Activated naive CD4-positive, alpha-beta T cell treated with anti-CD3 and anti-CD28 coated beads, Interleukin-2, amount 10 ng/mL, durations not matched to agents 7 days and 5 days (primary cell): ENCODE results near the gene GPRASP1.
"Not testable (repeated sequence)": the region's sequence is repeated elsewhere in the genome, so short reads cannot be mapped to it uniquely, and the experiment has no call there.

Experiments used
- CTCF ChIA-PET: fragments of 350-600 bp; sonication (Branson Sonifier 250); formaldehyde crosslinking; loops from one replicate; lab custom pipeline; 2021; ENCODE audit warnings: antibody characterized with exemption; lab: Charles Lee
- DNase-seq: peaks from one replicate; pipeline ENCODE4 v3.0.0-alpha.2; 2020
- H3K27ac Mint-ChIP-seq: one replicate; pipeline ENCODE4 v1.8.0; 2021; ENCODE audit warnings: mild to moderate bottlenecking, moderate library complexity, mixed read lengths
- H3K27me3 Mint-ChIP-seq: one replicate; pipeline ENCODE4 v1.8.0; 2021; ENCODE audit warnings: mild to moderate bottlenecking, mixed read lengths
- H3K36me3 Mint-ChIP-seq: one replicate; pipeline ENCODE4 v1.8.0; 2021; ENCODE audit warnings: mixed read lengths
- H3K4me1 Mint-ChIP-seq: one replicate; pipeline ENCODE4 v1.8.0; 2021; ENCODE audit warnings: mixed read lengths
- H3K4me3 Mint-ChIP-seq: one replicate; pipeline ENCODE4 v1.8.0; 2021; ENCODE audit warnings: mild to moderate bottlenecking, moderate library complexity, mixed read lengths
- H3K9me3 Mint-ChIP-seq: one replicate; pipeline ENCODE4 v1.8.0; 2021; ENCODE audit warnings: mixed read lengths

GPRASP1 gene

GRCh38 chrX:102669526-102669925, 18.2 kb downstream of the GPRASP1 start:
- CTCF ChIA-PET, result no interaction called here
- Mint-ChIP-seq H3K4me1 (peaks cover 3% of the 10 kb centered on the region), H3K9me3 (peaks cover 22% of the 10 kb centered on the region), H3K36me3 (peaks cover 2% of the 10 kb centered on the region), H3K27me3 (no peaks in the 10 kb centered on the region), H3K4me3 (no peak overlapping the region), H3K27ac (no peak overlapping the region)
- no peak for DNase-seq

GRCh38 chrX:102672856-102673255, 21.6 kb downstream of the GPRASP1 start:
- no peak overlapping the region for H3K4me3 Mint-ChIP-seq
- DNase-seq, result no peak
- H3K4me1 Mint-ChIP-seq, result no peaks in the 10 kb centered on the region
- CTCF ChIA-PET, result no interaction called here
- H3K36me3 Mint-ChIP-seq, result no peaks in the 10 kb centered on the region
- H3K9me3 Mint-ChIP-seq, result peaks cover 3% of the 10 kb centered on the region
- no peak overlapping the region for H3K27ac Mint-ChIP-seq
- H3K27me3 Mint-ChIP-seq, result no peaks in the 10 kb centered on the region

GRCh38 chrX:102677479-102677878, 26.2 kb downstream of the GPRASP1 start:
- DNase-seq, H3K27ac Mint-ChIP-seq, H3K36me3 Mint-ChIP-seq, H3K4me1 Mint-ChIP-seq, H3K27me3 Mint-ChIP-seq, CTCF ChIA-PET, H3K4me3 Mint-ChIP-seq, H3K9me3 Mint-ChIP-seq: not testable (repeated sequence)

- H3K4me1 Mint-ChIP-seq, result no peaks in the 10 kb centered on the region
- DNase-seq, result no peak
- CTCF ChIA-PET, result no interaction called here
- H3K9me3 Mint-ChIP-seq, result peaks cover 5% of the 10 kb centered on the region
- no peak overlapping the region for H3K4me3 Mint-ChIP-seq
- no peaks in the 10 kb centered on the region for H3K27me3 Mint-ChIP-seq
- H3K36me3 Mint-ChIP-seq, result no peaks in the 10 kb centered on the region
- no peak overlapping the region for H3K27ac Mint-ChIP-seq
Observed at GRCh38 chrX:102684772-102685520, 33.7 kb downstream of the GPRASP1 start.

- CTCF ChIA-PET, result no interaction called here
- Mint-ChIP-seq H3K4me3 (no peak overlapping the region), H3K36me3 (no peaks in the 10 kb centered on the region), H3K27ac (no peak overlapping the region), H3K4me1 (no peaks in the 10 kb centered on the region), H3K27me3 (no peaks in the 10 kb centered on the region), H3K9me3 (no peaks in the 10 kb centered on the region)
- DNase-seq, result no peak
Observed at GRCh38 chrX:102694749-102695148, 43.5 kb downstream of the GPRASP1 start.

GRCh38 chrX:102696306-102696705, 45.0 kb downstream of the GPRASP1 start:
- Mint-ChIP-seq H3K4me3 (no peak overlapping the region), H3K36me3 (no peaks in the 10 kb centered on the region), H3K4me1 (no peaks in the 10 kb centered on the region), H3K27ac (no peak overlapping the region), H3K27me3 (no peaks in the 10 kb centered on the region), H3K9me3 (no peaks in the 10 kb centered on the region)
- CTCF ChIA-PET, result no interaction called here
- DNase-seq, result no peak

GRCh38 chrX:102697494-102697893, 46.2 kb downstream of the GPRASP1 start:
- Mint-ChIP-seq H3K27ac (no peak overlapping the region), H3K9me3 (no peaks in the 10 kb centered on the region), H3K4me1 (no peaks in the 10 kb centered on the region), H3K4me3 (no peak overlapping the region), H3K27me3 (no peaks in the 10 kb centered on the region), H3K36me3 (no peaks in the 10 kb centered on the region)
- CTCF ChIA-PET, result no interaction called here
- no peak for DNase-seq
